ENCODE data around the gene AURKA. TPM values are rescaled to one million over a fixed set of nuclear protein-coding genes. Genes with fewer than 3 reads are reported as not detected.

Gene AURKA
- total and polyA plus RNA-seq, 2 of the 8 experiments (the other 6 are each of a cell fraction or from before 2014, with no cell fraction given): 45.8 to 84.8 TPM

DNA sequence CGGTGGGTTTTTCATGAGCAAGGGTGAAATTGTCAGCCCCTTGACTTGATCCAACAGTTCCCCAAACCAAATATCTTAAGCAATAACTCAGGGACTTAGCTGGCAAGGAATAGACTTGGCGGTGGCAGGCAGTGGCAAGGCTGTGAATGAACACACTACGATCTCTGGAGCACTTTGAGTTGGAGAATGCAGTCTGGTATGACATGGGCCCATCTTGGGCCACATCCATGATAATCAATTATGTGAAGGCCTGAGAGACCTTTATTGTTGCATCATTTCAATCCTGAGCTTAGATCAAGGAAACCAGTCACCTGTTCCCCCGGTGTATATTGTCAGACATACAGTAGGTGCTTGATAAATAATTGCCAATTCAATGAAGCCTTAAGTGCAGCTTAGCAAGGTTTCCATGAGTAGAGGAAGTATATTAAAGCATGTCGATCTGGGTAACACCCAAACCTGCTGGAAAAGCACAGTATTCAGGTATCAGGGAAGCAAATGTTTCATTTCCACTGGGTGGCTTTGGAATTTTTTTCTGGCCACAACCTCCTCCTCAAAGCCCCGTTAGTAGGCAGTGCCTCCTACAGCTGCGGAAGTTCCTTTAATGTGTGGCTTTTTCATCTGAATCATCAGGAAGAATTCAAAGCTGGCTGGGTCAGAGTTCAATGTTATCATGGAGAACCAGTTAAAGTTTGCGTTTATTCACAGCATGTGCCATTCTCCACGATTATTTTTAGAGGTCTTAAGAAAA lies 30.2 kb upstream of the AURKA start:
- no peak overlapping the region for H4K8ac ChIP-seq (ENCODE audit: extremely low read depth, insufficient read depth, low read length)
- H3K4me1 ChIP-seq (replicated peaks in 1 of 4; ENCODE audit: control insufficient read depth in 3 of 4, insufficient read depth in 4 of 4, low read length in 3 of 4): peaks cover 0 to 4% (median 1%) of the 10 kb centered on the region in 4 experiments; a peak in 4 of 7 replicates
- no peak overlapping the region for H3K4ac ChIP-seq (replicated peaks; ENCODE audit: insufficient read length, low read depth, low read length)
- H3K4me3 ChIP-seq (ENCODE audit: extremely low read depth in 1 of 4, insufficient read depth in 2 of 4, low read depth in 3 of 4, low read length in 4 of 4): no peak overlapping the region
- no peaks in the 10 kb centered on the region for H3K79me2 ChIP-seq (ENCODE audit: control insufficient read depth in 1 of 2, insufficient read depth in 2 of 2, low read length in 2 of 2)
- H3K23ac ChIP-seq (ENCODE audit: insufficient read length): no peak overlapping the region
- H4K20me1 ChIP-seq (replicated peaks in 1 of 2; ENCODE audit: control insufficient read depth in 1 of 2, insufficient read depth in 2 of 2, low read length in 2 of 2): no peaks in the 10 kb centered on the region
- no peak overlapping the region for H2BK20ac ChIP-seq (ENCODE audit: low read length)
- no peak overlapping the region for H3K56ac ChIP-seq (replicated peaks; ENCODE audit: insufficient read length, low read depth, low read length)
- no peak overlapping the region for H2BK12ac ChIP-seq (ENCODE audit: low read depth, low read length)
- DNase-seq (ENCODE audit: low read depth in 1 of 2, low spot score in 2 of 2): no peak
- H3K27me3 ChIP-seq (replicated peaks in 1 of 4; ENCODE audit: control insufficient read depth in 3 of 4, extremely low read depth in 1 of 4, insufficient read depth in 3 of 4, low read length in 3 of 4): peaks cover 0 to 1% (median 0%) of the 10 kb centered on the region in 4 experiments; a peak in 2 of 7 replicates
- H4K5ac ChIP-seq (ENCODE audit: insufficient read length, low read depth, low read length): no peak overlapping the region
- H2AK5ac ChIP-seq (ENCODE audit: low read depth, low read length): no peak overlapping the region
- no peak overlapping the region for H3K9ac ChIP-seq (replicated peaks in 1 of 4; ENCODE audit: extremely low read depth in 1 of 4, low read depth in 3 of 4, low read length in 3 of 4)
- no peak overlapping the region for H2BK5ac ChIP-seq (ENCODE audit: low read depth, low read length)
- no peak overlapping the region for H3K4me2 ChIP-seq (ENCODE audit: insufficient read depth in 1 of 2, low read depth in 2 of 2, low read length in 2 of 2)
- no peak overlapping the region for H3K14ac ChIP-seq (ENCODE audit: insufficient read length)
- POLR2A ChIA-PET (ENCODE audit: partially characterized antibody): no interaction called here
- no peaks in the 10 kb centered on the region for H3K23me2 ChIP-seq (ENCODE audit: low read depth, low read length)
- no peak for FAIRE-seq
- H2BK120ac ChIP-seq (replicated peaks; ENCODE audit: low read depth, low read length): no peak overlapping the region
- no peak overlapping the region for H2BK15ac ChIP-seq (ENCODE audit: low read length)
- no peak overlapping the region for H3K18ac ChIP-seq (ENCODE audit: extremely low read depth, low read length)
- H3K36me3 ChIP-seq (ENCODE audit: control insufficient read depth in 2 of 4, insufficient read depth in 4 of 4, low read length in 3 of 4): no peaks in the 10 kb centered on the region; a peak in 1 of 8 replicates
- H3K27ac ChIP-seq (ENCODE audit: low read depth, low read length): no peak overlapping the region
- no peaks in the 10 kb centered on the region for H3K9me3 ChIP-seq (ENCODE audit: insufficient read depth in 2 of 2, low read depth in 1 of 2, low read length in 1 of 2)
- 69% methylated on average over 9 of the region's 9 CpGs; no CpG with 5 or more reads in 1 of the 2 experiments for WGBS, 2 experiments (ENCODE audit: extremely low coverage in 1 of 2, insufficient coverage in 1 of 2, insufficient read length in 1 of 2, insufficient replicate concordance in 2 of 2, low coverage in 1 of 2, low lambda C conversion rate in 2 of 2, missing lambda C conversion rate in 1 of 2)
- H2AFZ ChIP-seq (ENCODE audit: low read length): no peak overlapping the region
- CTCF ChIA-PET (ENCODE audit: partially characterized antibody): interaction anchor here (0.8 to 1.2 kb wide), 3 partner anchors 10 to 128 kb away, joined by 3 to 4 read pairs (median 3); partner anchors contain the start of gene CASS4
- no peak overlapping the region for H4K91ac ChIP-seq (replicated peaks; ENCODE audit: insufficient read length, low read length)
- H3K79me1 ChIP-seq (ENCODE audit: low read depth, low read length): no peaks in the 10 kb centered on the region
- no peak for TF ChIP-seq CREB1 (IDR thresholded peaks at IDR 0.05)
- no peak for TF ChIP-seq GABPA (IDR thresholded peaks at IDR 0.05; ENCODE audit: borderline replicate concordance, insufficient read depth, low read length)
- no peak for TF ChIP-seq YY1 (IDR thresholded peaks at IDR 0.05; ENCODE audit: low read depth, low read length)
- TF ChIP-seq NRF1 (IDR thresholded peaks at IDR 0.05; ENCODE audit: low read depth, low read length): no peak
- no peak for TF ChIP-seq ASH2L (IDR thresholded peaks at IDR 0.05; ENCODE audit: low read length)
- TF ChIP-seq JUND (IDR thresholded peaks at IDR 0.05; ENCODE audit: low read length): no peak
- TF ChIP-seq, protein P1, sequence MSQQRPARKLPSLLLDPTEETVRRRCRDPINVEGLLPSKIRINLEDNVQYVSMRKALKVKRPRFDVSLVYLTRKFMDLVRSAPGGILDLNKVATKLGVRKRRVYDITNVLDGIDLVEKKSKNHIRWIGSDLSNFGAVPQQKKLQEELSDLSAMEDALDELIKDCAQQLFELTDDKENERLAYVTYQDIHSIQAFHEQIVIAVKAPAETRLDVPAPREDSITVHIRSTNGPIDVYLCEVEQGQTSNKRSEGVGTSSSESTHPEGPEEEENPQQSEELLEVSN (IDR thresholded peaks at IDR 0.05): no peak
- TF ChIP-seq RAD21 (IDR thresholded peaks at IDR 0.05 in 1 of 2, conservative IDR thresholded peaks at IDR 0.05 in 1 of 2; ENCODE audit: low read depth in 2 of 2, low read length in 2 of 2): no peak
- TF ChIP-seq, protein P2, sequence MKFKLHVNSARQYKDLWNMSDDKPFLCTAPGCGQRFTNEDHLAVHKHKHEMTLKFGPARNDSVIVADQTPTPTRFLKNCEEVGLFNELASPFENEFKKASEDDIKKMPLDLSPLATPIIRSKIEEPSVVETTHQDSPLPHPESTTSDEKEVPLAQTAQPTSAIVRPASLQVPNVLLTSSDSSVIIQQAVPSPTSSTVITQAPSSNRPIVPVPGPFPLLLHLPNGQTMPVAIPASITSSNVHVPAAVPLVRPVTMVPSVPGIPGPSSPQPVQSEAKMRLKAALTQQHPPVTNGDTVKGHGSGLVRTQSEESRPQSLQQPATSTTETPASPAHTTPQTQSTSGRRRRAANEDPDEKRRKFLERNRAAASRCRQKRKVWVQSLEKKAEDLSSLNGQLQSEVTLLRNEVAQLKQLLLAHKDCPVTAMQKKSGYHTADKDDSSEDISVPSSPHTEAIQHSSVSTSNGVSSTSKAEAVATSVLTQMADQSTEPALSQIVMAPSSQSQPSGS (IDR thresholded peaks at IDR 0.05; ENCODE audit: low read length): no peak
- TF ChIP-seq CEBPB (IDR thresholded peaks at IDR 0.05; ENCODE audit: low read depth, low read length): no peak
- TF ChIP-seq GTF2F1 (IDR thresholded peaks at IDR 0.05; ENCODE audit: borderline replicate concordance, low read depth, low read length): no peak

Data from H1 (cell line).